Astrocyte of the spinal cord (primary cell): Measurements from ENCODE around the gene RHOJ.

Experiments used
- DNase-seq: peaks from one replicate; pipeline ENCODE4 v3.0.0; 2011; ENCODE audit warnings: low read depth, low spot score
- H3K4me3 ChIP-seq: 2 replicates; pipeline ENCODE4 v1.5.1; 2011; ENCODE audit warnings: low read depth, mild to moderate bottlenecking, low read length, moderate library complexity
- CTCF ChIP-seq: IDR thresholded peaks from 2 replicates; pipeline ENCODE4 v1.5.1; 2012; ENCODE audit warnings: low read depth, mild to moderate bottlenecking, low read length, inconsistent platforms
- in situ Hi-C: cut with HindIII; loops from 2 replicates; pipeline ENCODE4 v1.10.0; 2017; ENCODE audit warnings: low sequenced_read_pairs

The RHOJ gene

GRCh38 chr14:63212209-63212608, 8.0 kb downstream of the RHOJ start:
- in situ Hi-C loops: no loop called here
- DNase-seq: no peak
- no peak overlapping the region for H3K4me3 ChIP-seq
- no peak for TF ChIP-seq CTCF

DNA sequence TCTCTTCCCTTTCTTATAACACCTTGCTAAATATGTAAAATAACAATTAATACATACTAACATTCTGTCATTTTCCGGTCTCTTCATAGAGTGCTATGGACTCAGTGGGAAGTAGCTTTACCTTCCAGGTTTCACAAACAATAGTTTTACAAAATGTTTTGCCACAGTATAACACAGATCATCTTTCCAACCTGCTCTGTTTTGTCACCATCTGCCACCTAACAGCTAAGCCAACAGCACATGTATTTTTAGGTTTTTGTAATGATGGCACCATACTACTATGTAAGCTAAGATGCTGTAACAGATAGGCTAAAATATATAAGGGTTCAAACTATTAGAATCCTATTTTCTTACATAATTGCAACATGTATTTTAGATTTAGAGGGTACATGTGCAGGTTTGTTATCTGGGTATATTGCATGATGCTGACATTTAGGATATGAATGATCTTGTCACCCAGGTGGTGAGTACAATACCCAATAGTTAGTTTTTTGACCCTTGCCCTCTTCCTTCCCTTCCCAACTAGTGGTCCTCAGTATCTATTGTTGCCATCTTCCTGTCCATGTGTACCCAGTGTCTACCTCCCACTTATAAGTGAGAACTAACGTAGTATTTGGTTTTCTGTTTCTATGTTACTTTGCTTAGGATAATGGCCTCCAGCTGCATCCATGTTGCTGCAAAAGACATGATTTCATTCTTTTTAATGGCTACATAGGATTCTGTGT, 8.7 kb downstream of the RHOJ start:
- TF ChIP-seq CTCF: no peak
- in situ Hi-C loops: no loop called here
- DNase-seq: no peak
- H3K4me3 ChIP-seq: no peak overlapping the region

DNA sequence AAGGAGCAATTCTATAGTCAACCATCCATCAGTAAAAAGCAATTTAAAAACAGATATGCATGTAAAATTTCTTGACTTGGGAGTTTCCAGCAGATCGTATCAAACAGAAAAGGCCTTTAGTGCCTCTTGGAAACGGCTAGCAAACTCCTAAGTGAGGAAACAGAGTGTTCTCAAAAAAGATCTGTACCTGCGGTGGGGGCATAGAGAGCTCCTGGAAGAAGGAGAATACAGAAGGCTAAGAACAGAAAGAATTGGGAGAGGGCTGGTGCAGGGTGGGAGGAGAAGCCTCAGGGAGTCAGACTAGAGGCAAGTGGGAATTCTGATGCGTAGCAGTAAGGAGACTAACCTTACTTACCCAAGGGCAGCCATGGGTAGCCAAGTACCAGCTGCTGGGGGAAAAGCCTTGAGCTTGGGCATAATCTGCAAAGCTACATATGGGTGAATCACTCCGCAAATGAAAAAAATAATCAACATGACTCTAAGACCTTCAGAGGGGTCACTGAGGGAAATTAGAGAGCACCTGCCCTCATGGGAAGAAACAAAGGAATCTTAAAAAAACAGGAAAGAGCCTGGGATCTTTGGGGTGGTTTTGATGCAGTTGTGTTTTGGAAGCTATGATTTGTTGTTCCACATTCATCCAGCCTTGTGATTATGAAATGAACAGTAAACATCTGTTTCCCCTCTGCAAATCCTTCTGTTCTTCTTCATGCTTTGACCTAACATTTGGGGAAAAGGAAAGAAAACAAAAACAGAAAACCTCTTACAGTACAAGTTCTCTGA, 10.4 kb downstream of the RHOJ start:
- no peak for DNase-seq
- no peak overlapping the region for H3K4me3 ChIP-seq
- TF ChIP-seq CTCF: no peak
- in situ Hi-C loops: no loop called here

DNA sequence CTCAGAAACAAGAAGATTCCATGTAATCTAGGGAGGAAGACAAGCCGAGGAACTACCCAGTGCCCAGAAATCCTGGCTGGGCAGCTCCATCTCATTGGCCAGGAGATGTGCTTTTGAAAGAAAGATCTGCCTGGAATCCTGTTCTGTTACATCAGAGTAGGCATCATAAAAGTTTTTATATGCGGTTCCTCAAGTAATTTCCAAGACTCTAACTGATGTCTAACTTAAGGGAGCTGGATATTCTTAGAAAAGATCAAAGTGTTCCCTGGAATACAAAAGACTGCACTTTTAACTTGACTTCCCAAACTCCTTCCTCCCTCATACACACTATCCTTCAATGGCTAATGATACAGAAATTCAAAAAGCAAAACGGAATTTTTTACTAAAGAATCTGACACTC, 16.3 kb downstream of the RHOJ start:
- H3K4me3 ChIP-seq: no peak overlapping the region
- TF ChIP-seq CTCF: no peak
- in situ Hi-C loops: no loop called here
- no peak for DNase-seq

GRCh38 chr14:63223596-63223995, 19.4 kb downstream of the RHOJ start:
- in situ Hi-C loops: no loop called here
- no peak overlapping the region for H3K4me3 ChIP-seq
- TF ChIP-seq CTCF: no peak
- no peak for DNase-seq

- no peak for DNase-seq
- in situ Hi-C loops: no loop called here
- TF ChIP-seq CTCF: no peak
- no peak overlapping the region for H3K4me3 ChIP-seq
Measured at GRCh38 chr14:63224196-63224595, 20.0 kb downstream of the RHOJ start.
